ENCODE results near the gene MCOLN1. TPM values are rescaled to one million over a fixed set of nuclear protein-coding genes. Genes with fewer than 3 reads are reported as not detected.

MCOLN1 gene
- total and polyA plus RNA-seq, 2 donors from 2014 or later: 24.0 to 25.7 TPM

- no peak for FAIRE-seq
- no peak for TF ChIP-seq CTCF (IDR thresholded peaks at IDR 0.05; ENCODE audit: borderline replicate concordance, extremely low read depth, insufficient read depth)
- intact Hi-C loops (cut with DNase I): no loop called here
- no peak for DNase-seq
- H3K36me3 ChIP-seq (ENCODE audit: control insufficient read depth in 2 of 3, insufficient read depth in 3 of 3, low read length in 3 of 3): no peaks in the 10 kb centered on the region
- no peak overlapping the region for H3K4me3 ChIP-seq (ENCODE audit: low read length in 3 of 3)
- no peaks in the 10 kb centered on the region for H3K4me1 ChIP-seq (ENCODE audit: control insufficient read depth in 2 of 3, insufficient read depth in 2 of 3, low read depth in 1 of 3, low read length in 3 of 3)
- H3K27me3 ChIP-seq (ENCODE audit: control insufficient read depth, insufficient read depth, low read length): no peaks in the 10 kb centered on the region
- no peaks in the 10 kb centered on the region for H3K9me3 ChIP-seq (ENCODE audit: control insufficient read depth in 2 of 3, insufficient read depth in 1 of 3, low read length in 3 of 3)
- H3K27ac ChIP-seq (ENCODE audit: low read depth in 2 of 2, low read length in 2 of 2): no peak overlapping the region
- no peak overlapping the region for H3K9ac ChIP-seq (ENCODE audit: low read length in 3 of 3)
Measured at GRCh38 chr19:7549429-7550148, 27.2 kb downstream of the MCOLN1 start.

- FAIRE-seq: no peak
- no peak overlapping the region for H3K4me3 ChIP-seq (ENCODE audit: low read length in 3 of 3)
- no peak overlapping the region for H3K27ac ChIP-seq (ENCODE audit: low read depth in 2 of 2, low read length in 2 of 2)
- no peaks in the 10 kb centered on the region for H3K4me1 ChIP-seq (ENCODE audit: control insufficient read depth in 2 of 3, insufficient read depth in 2 of 3, low read depth in 1 of 3, low read length in 3 of 3)
- peak in 2 of 5 donors; percentile 77 to 87 for DNase-seq
- H3K36me3 ChIP-seq (ENCODE audit: control insufficient read depth in 2 of 3, insufficient read depth in 3 of 3, low read length in 3 of 3): no peaks in the 10 kb centered on the region
- no peaks in the 10 kb centered on the region for H3K9me3 ChIP-seq (ENCODE audit: control insufficient read depth in 2 of 3, insufficient read depth in 1 of 3, low read length in 3 of 3)
- no peak overlapping the region for H3K9ac ChIP-seq (ENCODE audit: low read length in 3 of 3)
- H3K27me3 ChIP-seq (ENCODE audit: control insufficient read depth, insufficient read depth, low read length): no peaks in the 10 kb centered on the region
- no peak for TF ChIP-seq CTCF (IDR thresholded peaks at IDR 0.05; ENCODE audit: borderline replicate concordance, extremely low read depth, insufficient read depth)
- intact Hi-C loops (cut with DNase I): no loop called here
Measured at GRCh38 chr19:7550169-7550770, 27.8 kb downstream of the MCOLN1 start.

GRCh38 chr19:7550987-7551761, 28.8 kb downstream of the MCOLN1 start:
- Histone ChIP-seq H3K9ac (ENCODE audit: low read length in 3 of 3) (peak overlapping the region in 1 of 3 donors; percentile 22), H3K9me3 (ENCODE audit: control insufficient read depth in 2 of 3, insufficient read depth in 1 of 3, low read length in 3 of 3) (no peaks in the 10 kb centered on the region), H3K4me3 (ENCODE audit: low read length in 3 of 3) (peak overlapping the region; percentile 34 to 50 (median 42)), H3K27me3 (ENCODE audit: control insufficient read depth, insufficient read depth, low read length) (no peaks in the 10 kb centered on the region), H3K4me1 (ENCODE audit: control insufficient read depth in 2 of 3, insufficient read depth in 2 of 3, low read depth in 1 of 3, low read length in 3 of 3) (no peaks in the 10 kb centered on the region), H3K36me3 (ENCODE audit: control insufficient read depth in 2 of 3, insufficient read depth in 3 of 3, low read length in 3 of 3) (peaks cover 0 to under 1% (median under 1%) of the 10 kb centered on the region in 3 donors), H3K27ac (ENCODE audit: low read depth in 2 of 2, low read length in 2 of 2) (no peak overlapping the region)
- intact Hi-C loops (cut with DNase I): no loop called here
- TF ChIP-seq CTCF (IDR thresholded peaks at IDR 0.05; ENCODE audit: borderline replicate concordance, extremely low read depth, insufficient read depth): no peak
- DNase-seq (peak; percentile 92 to 98 (median 96)), FAIRE-seq (no peak)
